ENCODE data around the gene HNRNPU.

The HNRNPU gene

DNA sequence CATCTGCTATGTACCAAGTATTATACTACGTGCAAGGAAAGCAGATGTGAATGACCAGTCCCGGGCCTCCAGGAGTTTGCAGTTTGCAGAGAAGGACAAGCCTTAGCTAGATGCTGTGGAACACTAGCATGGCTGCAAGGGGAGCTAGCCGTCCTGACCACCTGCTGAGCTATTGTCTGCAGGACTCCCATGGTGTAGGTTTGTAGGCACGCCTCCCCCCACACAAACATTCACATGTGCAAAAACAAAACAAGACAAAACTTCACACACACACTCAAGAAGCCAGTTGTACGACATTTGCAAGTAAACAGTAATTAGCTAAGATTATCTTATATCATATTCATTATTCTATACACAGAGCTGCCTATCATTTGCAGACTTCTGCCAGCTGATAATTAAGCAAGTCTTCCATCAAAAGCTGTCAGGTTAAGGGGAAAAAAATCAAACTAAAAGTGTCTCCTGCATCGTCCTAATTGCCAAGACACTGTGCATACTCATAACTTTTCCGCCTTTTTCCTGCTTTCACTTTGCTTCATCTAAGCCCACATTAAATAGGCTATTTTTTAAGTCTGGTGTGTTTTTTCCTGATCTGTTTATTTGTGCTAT, 10.7 kb upstream of the HNRNPU start:
- no peak for ATAC-seq
- TF ChIP-seq, protein P1, sequence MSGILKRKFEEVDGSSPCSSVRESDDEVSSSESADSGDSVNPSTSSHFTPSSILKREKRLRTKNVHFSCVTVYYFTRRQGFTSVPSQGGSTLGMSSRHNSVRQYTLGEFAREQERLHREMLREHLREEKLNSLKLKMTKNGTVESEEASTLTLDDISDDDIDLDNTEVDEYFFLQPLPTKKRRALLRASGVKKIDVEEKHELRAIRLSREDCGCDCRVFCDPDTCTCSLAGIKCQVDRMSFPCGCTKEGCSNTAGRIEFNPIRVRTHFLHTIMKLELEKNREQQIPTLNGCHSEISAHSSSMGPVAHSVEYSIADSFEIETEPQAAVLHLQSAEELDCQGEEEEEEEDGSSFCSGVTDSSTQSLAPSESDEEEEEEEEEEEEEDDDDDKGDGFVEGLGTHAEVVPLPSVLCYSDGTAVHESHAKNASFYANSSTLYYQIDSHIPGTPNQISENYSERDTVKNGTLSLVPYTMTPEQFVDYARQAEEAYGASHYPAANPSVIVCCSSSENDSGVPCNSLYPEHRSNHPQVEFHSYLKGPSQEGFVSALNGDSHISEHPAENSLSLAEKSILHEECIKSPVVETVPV (CRISPR knock-in tag; IDR thresholded peaks at IDR 0.05) = no peak
- TF ChIP-seq ARNTL (CRISPR knock-in tag; IDR thresholded peaks at IDR 0.05; ENCODE audit: borderline replicate concordance, low read depth) (no peak), ZNF70 (CRISPR knock-in tag; IDR thresholded peaks at IDR 0.05) (no peak), ZNF8 (CRISPR knock-in tag; IDR thresholded peaks at IDR 0.05) (no peak), SNAI2 (CRISPR knock-in tag; IDR thresholded peaks at IDR 0.05) (no peak), BACH2 (CRISPR knock-in tag; IDR thresholded peaks at IDR 0.05; ENCODE audit: borderline replicate concordance) (no peak), ZNF565 (CRISPR knock-in tag; conservative IDR thresholded peaks at IDR 0.05; ENCODE audit: low read depth) (no peak), ESRRG (CRISPR knock-in tag; IDR thresholded peaks at IDR 0.05) (no peak), TOX (CRISPR knock-in tag; IDR thresholded peaks at IDR 0.05; ENCODE audit: borderline replicate concordance) (no peak), ZFP30 (CRISPR knock-in tag; IDR thresholded peaks at IDR 0.05) (no peak), ZFP3 (CRISPR knock-in tag; IDR thresholded peaks at IDR 0.05) (no peak), PPARA (CRISPR knock-in tag; IDR thresholded peaks at IDR 0.05; ENCODE audit: borderline replicate concordance) (no peak)
- TF ChIP-seq, protein P2, sequence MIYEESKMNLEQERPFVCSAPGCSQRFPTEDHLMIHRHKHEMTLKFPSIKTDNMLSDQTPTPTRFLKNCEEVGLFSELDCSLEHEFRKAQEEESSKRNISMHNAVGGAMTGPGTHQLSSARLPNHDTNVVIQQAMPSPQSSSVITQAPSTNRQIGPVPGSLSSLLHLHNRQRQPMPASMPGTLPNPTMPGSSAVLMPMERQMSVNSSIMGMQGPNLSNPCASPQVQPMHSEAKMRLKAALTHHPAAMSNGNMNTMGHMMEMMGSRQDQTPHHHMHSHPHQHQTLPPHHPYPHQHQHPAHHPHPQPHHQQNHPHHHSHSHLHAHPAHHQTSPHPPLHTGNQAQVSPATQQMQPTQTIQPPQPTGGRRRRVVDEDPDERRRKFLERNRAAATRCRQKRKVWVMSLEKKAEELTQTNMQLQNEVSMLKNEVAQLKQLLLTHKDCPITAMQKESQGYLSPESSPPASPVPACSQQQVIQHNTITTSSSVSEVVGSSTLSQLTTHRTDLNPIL (CRISPR knock-in tag; IDR thresholded peaks at IDR 0.05; ENCODE audit: low read depth) = no peak
- TF ChIP-seq, protein P3, sequence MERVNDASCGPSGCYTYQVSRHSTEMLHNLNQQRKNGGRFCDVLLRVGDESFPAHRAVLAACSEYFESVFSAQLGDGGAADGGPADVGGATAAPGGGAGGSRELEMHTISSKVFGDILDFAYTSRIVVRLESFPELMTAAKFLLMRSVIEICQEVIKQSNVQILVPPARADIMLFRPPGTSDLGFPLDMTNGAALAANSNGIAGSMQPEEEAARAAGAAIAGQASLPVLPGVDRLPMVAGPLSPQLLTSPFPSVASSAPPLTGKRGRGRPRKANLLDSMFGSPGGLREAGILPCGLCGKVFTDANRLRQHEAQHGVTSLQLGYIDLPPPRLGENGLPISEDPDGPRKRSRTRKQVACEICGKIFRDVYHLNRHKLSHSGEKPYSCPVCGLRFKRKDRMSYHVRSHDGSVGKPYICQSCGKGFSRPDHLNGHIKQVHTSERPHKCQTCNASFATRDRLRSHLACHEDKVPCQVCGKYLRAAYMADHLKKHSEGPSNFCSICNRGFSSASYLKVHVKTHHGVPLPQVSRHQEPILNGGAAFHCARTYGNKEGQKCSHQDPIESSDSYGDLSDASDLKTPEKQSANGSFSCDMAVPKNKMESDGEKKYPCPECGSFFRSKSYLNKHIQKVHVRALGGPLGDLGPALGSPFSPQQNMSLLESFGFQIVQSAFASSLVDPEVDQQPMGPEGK (CRISPR knock-in tag; IDR thresholded peaks at IDR 0.05; ENCODE audit: borderline replicate concordance) = no peak

DNA sequence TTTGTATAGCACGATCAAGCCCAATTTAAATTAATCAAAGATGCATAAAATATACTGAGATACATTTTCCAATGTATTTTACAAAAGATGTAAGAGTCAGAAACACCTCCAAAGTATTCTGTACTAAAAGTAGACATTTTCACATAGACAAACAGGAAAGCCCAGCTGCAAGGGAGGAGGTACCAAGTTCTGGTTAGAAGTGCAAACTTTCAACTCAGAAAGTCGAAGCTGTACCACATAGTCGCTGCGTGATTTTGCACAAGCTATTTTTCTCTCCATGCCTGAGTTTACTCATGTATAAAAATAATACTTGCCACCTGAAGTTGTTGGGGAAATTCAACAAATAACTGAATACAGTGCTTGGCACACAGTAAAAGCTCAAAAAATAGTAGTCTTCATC, 5.6 kb upstream of the HNRNPU start:
- ATAC-seq = no peak
- TF ChIP-seq BACH2 (CRISPR knock-in tag; IDR thresholded peaks at IDR 0.05; ENCODE audit: borderline replicate concordance) (no peak), OSR1 (CRISPR knock-in tag; IDR thresholded peaks at IDR 0.05) (no peak), ZFP3 (CRISPR knock-in tag; IDR thresholded peaks at IDR 0.05) (no peak), GLIS3 (CRISPR knock-in tag; IDR thresholded peaks at IDR 0.05) (no peak), RARB (CRISPR knock-in tag; IDR thresholded peaks at IDR 0.05) (no peak), ZNF8 (CRISPR knock-in tag; IDR thresholded peaks at IDR 0.05) (no peak), ARNTL (CRISPR knock-in tag; IDR thresholded peaks at IDR 0.05; ENCODE audit: borderline replicate concordance, low read depth) (no peak), ISL1 (CRISPR knock-in tag; IDR thresholded peaks at IDR 0.05) (no peak), ESRRG (CRISPR knock-in tag; IDR thresholded peaks at IDR 0.05) (no peak), ZFP30 (CRISPR knock-in tag; IDR thresholded peaks at IDR 0.05) (no peak), ZNF70 (CRISPR knock-in tag; IDR thresholded peaks at IDR 0.05) (no peak), TCF4 (CRISPR knock-in tag; IDR thresholded peaks at IDR 0.05; ENCODE audit: borderline replicate concordance) (no peak), ZC3H10 (CRISPR knock-in tag; IDR thresholded peaks at IDR 0.05) (no peak), PPARA (CRISPR knock-in tag; IDR thresholded peaks at IDR 0.05; ENCODE audit: borderline replicate concordance) (no peak)
- TF ChIP-seq, protein P4, sequence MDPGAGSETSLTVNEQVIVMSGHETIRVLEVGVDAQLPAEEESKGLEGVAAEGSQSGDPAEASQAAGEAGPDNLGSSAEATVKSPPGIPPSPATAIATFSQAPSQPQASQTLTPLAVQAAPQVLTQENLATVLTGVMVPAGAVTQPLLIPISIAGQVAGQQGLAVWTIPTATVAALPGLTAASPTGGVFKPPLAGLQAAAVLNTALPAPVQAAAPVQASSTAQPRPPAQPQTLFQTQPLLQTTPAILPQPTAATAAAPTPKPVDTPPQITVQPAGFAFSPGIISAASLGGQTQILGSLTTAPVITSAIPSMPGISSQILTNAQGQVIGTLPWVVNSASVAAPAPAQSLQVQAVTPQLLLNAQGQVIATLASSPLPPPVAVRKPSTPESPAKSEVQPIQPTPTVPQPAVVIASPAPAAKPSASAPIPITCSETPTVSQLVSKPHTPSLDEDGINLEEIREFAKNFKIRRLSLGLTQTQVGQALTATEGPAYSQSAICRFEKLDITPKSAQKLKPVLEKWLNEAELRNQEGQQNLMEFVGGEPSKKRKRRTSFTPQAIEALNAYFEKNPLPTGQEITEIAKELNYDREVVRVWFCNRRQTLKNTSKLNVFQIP (CRISPR knock-in tag; IDR thresholded peaks at IDR 0.05; ENCODE audit: borderline replicate concordance, low read depth) = no peak
- TF ChIP-seq, protein P5, sequence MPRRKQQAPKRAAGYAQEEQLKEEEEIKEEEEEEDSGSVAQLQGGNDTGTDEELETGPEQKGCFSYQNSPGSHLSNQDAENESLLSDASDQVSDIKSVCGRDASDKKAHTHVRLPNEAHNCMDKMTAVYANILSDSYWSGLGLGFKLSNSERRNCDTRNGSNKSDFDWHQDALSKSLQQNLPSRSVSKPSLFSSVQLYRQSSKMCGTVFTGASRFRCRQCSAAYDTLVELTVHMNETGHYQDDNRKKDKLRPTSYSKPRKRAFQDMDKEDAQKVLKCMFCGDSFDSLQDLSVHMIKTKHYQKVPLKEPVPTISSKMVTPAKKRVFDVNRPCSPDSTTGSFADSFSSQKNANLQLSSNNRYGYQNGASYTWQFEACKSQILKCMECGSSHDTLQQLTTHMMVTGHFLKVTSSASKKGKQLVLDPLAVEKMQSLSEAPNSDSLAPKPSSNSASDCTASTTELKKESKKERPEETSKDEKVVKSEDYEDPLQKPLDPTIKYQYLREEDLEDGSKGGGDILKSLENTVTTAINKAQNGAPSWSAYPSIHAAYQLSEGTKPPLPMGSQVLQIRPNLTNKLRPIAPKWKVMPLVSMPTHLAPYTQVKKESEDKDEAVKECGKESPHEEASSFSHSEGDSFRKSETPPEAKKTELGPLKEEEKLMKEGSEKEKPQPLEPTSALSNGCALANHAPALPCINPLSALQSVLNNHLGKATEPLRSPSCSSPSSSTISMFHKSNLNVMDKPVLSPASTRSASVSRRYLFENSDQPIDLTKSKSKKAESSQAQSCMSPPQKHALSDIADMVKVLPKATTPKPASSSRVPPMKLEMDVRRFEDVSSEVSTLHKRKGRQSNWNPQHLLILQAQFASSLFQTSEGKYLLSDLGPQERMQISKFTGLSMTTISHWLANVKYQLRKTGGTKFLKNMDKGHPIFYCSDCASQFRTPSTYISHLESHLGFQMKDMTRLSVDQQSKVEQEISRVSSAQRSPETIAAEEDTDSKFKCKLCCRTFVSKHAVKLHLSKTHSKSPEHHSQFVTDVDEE (CRISPR knock-in tag; IDR thresholded peaks at IDR 0.05) = no peak
- TF ChIP-seq, protein P3 (CRISPR knock-in tag; IDR thresholded peaks at IDR 0.05; ENCODE audit: borderline replicate concordance) = no peak
- TF ChIP-seq, protein P1 (CRISPR knock-in tag; IDR thresholded peaks at IDR 0.05) = no peak

Measured in SK-N-SH treated with all-trans-retinoic acid at 6 μM for 48 hours (cell line).